PC-3 (cell line): ENCODE measurements around the gene BCKDHA.

Experiments
- CTCF ChIP-seq: fragments of 300-600 bp; sonication (generic); conservative IDR thresholded peaks from 2 replicates; pipeline ENCODE4 v1.5.1; 2017; ENCODE audit warnings: antibody characterized with exemption, low read depth, mild to moderate bottlenecking, low read length
- EZH2 ChIP-seq: fragments of 300-600 bp; sonication (generic); IDR thresholded peaks from one replicate; pipeline ENCODE4 v1.6.1; 2017; ENCODE audit warnings: antibody characterized with exemption, mild to moderate bottlenecking, low read length; ENCODE audit not compliant: unreplicated experiment

- TF ChIP-seq CTCF (no peak), EZH2 (no peak)
Observed at GRCh38 chr19:41372501-41372900, 25.1 kb upstream of the BCKDHA start.
